Muscle of back (tissue), 11 donors: ENCODE results near the gene NDUFAF8. TPM values are rescaled to one million over a fixed set of nuclear protein-coding genes. Genes with fewer than 3 reads are reported as not detected.

ENCODE experiments used
- DNase-seq, 3 donors: peaks; one replicate each; pipeline versions ENCODE4 v3.0.0 to v3.0.0-alpha.2; 2013
- polyA plus RNA-seq, 10 donors: library from polyadenylated mRNA; unstranded; fragments of 120-200 nt; gene quantifications; one replicate each; pipeline ENCODE4 v1.2.1, GENCODE V29; 2013; ENCODE audit not compliant: insufficient read length in 10 of 10

NDUFAF8 gene
- polyA plus RNA-seq, 10 donors, result 33.4 to 52.8 (median 42.1) TPM

DNA sequence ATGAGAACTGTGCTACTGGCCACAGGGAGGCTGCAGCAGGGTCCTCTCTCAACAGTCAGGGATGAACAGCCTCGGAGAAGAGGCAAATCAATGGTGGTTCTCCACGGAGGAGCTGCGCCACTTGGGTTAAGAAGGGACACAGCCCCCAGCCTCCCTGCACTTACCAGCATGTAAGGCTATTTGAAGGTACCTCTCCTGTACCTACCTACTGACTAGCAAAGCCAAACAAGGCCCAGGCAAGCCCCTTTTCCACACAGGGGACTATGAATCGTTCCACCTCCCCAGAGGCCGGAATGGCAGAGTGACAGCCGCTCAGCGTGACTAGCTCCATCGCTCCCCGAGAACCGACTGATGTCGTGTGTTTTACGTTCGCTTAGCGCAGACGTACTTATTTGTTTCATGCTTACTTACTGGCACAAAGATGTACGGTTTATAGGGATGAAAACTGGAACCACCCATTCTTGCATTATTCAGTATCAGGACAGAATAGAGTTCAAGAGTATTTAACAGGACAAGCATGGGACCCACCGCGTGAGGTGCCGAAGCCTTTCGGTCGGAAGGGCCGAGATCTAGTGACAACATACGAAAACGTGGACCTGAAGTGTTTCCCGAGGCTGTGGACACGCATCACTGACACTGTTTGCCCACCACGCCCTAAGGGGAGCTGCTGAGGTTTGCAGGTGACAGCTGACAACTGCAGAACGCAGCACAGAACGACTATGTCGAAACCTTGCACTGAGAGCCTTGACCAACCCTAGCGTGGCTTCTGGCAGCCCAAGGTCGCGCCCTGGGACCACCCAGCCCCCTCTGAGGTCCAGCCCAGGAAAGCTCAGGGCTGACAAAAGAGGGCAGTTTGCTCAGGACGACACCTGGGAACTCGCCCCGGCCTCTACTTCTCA lies 1.3 kb upstream of the NDUFAF8 start:
- no peak for DNase-seq

DNA sequence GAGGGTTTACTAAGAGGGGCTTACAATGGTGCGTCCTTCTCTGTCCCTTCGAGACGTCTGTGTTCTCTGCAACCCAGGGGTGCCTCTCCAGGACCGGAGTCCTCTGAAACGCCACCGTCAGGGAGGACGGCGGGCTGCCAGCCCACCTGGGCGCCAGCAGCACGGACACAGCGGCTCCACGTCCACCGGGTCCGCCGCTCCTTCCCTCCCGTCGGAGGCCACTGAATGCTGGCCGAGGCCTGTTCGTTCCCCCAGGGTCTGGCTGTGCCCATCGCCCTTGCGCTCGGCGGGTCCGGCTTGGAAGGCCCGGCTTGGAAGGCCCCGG lies 666 bp upstream of the NDUFAF8 start:
- DNase-seq, result no peak

DNA sequence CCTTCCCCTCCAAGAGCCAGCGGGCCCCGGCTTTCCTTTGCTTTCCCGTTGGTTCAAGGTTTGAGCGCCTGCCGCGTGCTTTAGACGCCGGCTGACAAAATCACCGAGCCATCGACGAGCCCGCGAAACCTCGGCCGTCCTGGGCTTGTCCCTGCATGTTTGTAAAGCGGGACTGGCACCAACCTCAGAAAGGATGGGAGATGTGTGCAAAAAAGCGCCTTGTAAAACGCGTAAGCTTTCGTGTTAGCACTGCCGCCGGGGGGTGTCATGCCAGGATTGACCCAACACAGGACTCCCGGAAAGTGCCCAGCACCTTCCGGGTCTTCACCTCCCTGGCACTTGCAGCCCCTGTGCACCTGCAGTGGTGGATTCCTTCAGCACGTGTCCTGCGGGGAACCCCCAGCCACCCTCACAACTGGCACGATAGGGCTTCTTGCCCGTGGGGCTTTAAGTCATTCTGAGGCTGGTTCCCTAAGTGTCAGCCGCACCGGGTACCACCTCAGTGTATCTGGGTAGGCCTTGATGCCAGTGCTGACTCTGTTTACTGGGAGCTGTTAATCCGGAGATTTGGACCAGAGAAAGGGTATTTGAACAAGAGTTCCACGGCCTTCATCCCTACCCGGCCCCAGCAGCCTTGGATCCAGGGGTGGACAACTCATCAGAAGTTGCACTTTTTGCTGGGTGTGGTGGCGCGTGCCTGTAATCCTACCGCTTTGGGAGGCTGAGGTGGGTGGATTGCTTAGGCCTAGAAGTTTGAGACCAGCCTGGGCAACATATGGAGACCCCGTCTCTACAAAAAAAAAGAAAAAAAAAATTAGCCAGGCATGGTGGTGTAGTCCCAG lies 817 bp downstream of the NDUFAF8 start:
- DNase-seq, result peak in 1 of 3 donors; percentile 48

DNA sequence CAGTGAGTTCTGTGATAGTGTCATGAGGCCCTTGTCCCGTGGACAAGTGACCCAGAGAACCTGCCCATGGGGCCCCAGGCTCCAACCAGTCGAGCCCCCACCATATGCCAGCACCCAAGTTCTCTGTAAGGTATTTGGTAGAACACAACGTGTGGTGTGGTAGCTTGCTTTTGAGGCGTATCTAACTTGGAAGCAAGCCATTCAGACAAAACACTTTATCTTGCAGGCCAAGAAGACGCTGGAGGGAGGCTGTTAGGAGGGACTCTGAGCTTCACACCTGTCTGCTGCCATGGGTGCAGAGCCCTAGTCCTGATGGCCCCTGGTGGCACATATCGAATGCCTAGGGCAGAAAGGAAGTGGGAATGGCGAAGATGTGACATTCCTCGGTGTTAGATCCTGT lies 1.6 kb downstream of the NDUFAF8 start:
- no peak for DNase-seq

DNA sequence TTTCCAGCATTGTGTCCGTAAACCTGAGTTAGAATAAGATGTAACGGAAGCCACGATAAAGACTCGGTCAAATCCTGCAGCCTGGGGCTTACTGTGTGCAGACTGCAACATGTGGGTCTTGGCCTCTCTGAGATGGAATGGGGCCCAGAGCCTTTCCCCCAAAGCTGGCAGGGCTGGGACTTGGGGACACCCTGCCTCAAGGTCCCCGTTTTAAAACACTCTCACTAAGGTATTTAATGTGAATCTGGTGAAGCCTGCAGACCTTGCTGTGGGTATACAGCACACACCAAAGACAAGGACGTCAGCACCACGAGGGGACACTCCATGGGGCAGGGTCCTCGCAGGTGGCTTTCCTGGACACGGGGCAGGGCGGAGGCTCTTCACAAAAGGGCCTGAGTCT lies 2.1 kb downstream of the NDUFAF8 start:
- DNase-seq, result no peak

DNA sequence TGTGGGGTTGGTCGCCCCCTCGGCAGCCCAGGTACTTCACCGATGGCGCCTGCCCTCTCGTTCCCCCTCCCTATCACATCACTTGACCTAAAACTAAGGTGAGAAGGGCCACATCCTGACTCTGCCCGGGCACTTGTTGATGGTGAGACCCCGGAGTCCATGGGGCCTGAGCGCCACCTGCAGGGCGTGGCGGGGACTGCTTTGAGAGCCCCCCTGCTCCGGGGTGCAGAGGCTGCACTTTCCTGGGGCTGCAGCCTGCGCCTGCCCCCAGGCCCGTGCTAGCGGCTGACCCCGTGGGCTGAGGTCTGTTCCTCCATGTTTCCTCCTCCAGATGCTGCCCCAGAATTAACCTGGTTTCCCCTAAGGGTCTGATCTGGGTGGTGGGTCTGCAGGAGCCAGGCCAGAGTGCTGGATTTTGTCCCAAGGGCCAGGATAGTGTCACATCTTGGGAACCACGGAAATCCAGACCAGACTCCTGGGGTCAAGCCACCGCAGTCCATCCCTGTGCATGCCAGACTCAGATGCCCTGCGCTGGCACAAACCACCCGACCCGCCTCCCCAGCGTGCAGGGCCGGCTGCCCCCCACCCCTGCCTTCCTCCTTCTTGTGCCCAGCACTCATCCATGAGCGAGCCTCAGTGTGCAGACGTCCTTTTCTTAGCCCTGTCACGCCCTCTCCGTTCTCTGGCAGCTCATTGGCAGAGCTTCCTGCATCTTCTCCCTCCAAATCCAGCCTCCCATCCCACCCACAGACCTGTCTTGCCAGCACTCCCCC lies 2.7 kb downstream of the NDUFAF8 start:
- peak in 1 of 3 donors; percentile 67 for DNase-seq

DNA sequence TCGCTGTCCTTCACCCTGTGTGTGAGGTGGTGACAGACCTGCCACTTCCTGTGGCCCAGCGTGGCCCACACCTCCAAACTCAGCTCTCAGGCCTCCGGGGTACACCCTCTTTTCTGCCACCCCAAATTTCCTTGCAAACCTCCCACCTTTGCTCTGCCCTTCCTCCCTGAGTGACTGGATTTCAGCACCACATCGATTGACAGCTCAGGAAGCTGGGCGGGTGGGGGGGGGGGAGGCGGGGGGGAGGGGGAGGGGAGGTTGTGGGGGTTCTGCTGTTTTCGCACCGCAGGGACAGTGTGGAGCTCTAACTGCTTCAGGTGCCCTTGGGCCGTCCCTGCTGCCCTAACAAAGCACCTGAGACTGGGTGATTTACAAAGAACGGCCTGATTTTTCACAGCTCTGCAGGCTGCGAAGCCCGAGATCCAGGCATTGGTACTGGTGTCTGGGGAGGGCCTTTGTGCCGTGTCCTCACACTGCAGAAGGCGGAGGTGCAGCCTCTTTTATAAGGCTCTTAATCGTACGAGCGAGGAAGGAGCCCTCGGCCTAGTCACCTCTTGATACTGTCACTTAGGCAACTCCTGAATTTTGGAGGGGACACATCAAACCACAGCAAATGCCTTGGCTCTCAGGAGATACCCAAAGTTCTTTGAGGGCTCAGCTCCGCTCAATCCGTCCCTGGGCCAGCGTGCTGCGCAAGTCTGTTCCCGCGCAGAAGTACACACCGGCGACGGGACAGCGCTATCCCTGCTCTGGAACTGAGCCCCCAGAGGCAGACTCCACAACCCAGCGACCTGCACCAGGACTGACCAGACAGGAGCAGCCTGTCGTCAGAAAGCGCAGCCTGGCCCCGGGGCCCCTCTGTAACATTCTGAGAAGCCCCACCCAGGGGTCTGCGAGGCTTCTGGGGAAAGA lies 3.6 kb downstream of the NDUFAF8 start:
- no peak for DNase-seq

DNA sequence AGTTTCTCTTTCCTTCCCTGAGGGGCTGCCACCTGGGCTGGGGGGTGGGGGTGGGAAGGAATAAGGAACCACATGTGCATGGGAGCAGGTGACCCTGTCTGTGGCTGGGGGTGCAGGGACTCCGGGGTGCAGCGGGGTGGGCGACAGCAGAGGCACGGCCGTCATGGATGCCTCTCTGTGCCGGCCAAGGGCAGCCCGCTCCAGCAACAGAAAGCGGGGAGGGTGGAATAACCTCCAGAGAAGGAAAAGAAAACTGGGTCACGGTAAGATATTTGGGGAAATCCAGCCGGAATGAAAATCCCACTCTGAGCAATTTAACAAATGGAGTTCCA lies 4.2 kb downstream of the NDUFAF8 start:
- no peak for DNase-seq

DNA sequence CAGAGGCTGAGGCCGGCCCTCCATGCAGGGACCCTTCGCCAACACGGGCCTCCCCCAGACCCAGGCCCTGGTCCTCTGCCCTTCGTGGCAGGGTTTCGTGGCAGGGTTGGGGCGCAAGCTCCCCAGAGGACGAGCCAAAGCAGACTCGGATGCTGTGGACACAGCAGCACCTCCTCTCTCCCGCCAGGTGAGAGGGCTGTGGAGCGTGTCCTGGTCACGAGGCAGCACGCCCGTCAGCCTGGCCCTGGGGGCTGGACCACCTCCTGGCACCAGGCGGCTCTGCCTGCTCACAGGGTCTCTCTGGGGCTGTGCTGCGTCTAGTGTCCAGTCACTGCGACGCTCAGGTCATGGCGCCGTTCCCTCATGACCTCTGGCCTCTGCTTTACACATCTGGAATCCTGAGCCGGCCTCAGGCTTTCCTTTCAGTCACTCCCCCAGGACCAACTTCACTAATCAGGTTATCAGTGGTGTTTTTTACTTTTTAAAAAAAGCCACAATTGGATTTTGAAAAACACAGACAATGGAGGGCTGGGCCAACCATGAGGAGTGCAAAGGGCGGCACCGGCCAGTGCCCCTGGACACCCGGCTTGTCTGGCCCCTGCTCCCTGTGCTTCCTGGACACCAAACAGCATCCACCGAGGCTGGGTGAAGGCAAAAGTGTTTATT lies 5.4 kb downstream of the NDUFAF8 start:
- DNase-seq, result no peak

DNA sequence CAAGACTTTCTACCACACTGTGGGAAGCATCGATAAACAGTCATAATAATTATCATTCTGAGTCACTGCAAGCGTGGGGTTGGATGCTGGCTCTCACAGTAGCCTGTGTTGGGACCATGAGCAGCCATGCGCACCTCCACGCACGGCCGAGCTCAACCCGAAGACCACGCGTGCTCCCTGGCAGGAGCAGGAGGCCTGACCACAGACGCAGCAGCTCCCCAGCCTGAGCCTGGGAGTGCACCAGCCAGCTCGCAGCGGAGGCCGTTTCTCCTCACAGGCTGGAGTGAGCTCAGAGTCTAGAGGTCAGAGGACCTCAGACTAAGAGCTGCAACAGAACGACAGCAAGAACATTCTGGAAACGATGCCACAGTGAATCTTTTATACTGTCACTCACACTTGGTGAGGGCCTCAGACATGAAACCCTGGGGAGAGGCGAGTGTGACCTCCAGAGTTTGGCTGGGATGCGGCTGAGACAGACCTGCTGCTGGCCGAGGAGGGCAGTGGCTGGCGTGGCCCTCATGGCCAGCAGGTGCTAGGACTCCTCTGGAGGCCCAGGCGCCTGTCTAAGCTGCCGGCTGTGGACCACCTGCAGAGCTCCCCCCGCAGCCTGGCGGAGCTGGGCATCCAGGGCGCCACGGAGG lies 6.0 kb downstream of the NDUFAF8 start:
- DNase-seq, result no peak

DNA sequence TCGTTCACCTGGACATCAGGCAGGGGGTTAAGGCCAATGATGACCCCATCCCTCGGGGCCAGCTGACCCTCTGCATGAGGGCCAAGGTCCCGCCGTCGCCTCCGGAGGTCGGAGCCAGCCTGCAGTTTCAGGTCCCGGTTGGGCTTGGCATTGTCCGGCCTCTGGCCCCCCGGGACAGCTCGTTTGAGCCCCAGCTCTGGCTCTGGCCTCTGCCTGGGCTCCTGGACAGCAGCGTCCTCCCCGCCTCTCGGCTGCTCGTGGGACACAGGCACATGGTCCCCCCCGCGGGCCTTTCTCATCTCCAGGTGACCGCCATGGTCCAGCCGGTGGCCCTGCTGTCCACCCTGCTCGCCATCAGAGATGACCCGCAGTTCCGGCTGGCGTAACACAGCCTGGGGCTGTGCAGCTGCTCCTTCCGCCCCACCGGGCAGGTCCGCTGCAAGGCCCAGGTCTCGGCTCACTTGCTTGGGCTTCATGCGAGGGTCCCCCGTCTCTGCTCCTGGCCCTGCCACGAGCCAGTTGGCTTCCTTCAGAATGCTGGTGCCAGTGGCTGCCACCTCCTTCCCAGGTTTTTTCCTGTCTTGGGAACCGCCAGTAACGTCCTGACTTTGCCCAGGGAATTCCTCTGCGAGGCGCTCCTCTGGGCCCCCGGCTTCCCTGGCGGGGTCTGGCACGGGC lies 6.7 kb downstream of the NDUFAF8 start:
- no peak for DNase-seq

DNA sequence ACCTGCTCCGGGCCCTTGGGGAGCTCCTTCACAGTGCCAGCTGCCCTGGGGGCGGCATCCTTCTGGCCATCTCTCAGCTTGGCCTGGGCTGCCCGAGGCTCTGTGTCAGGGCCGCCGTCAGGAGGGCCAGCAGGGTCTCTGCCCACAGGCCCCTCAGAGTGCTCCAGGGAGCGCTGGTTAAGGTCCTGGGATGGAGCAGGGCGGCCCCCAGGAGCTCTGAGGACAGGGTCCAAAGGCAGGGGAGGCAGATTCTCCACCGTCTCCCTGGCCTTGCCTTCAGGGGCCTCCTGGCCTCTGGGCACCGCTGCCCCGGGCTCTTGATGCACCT lies 7.2 kb downstream of the NDUFAF8 start:
- DNase-seq, result no peak

DNA sequence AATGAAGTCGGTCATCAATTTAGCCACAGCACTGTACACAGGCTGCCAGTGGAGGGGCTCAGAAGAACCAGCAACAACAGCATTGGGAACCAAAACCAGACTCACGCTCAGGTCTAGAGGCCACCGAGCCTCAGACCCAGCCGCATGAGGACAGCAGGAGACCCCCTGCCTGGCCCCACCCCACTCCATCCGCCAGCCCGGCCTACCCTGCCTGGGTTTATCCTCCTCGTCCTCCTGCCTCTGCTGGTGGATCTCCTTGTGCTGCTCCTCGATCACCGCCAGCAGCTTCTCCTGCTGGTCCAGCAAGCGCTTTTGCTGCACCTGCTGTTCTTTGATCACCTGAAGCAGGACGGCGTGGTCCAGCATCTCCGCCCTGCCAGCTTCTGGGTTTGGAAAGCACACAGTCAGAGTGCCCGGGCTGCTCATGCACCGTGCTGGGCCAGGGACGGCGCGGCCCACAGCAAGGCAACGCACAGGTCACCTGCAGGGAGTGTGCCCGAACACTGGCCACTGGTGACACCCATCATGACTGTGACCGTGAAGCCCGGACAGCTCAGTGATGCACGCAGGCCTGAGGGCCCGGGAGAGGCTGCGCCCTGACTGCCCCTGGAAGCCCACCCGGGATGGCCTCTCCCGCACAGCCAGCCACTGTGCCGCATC lies 7.7 kb downstream of the NDUFAF8 start:
- DNase-seq, result no peak

DNA sequence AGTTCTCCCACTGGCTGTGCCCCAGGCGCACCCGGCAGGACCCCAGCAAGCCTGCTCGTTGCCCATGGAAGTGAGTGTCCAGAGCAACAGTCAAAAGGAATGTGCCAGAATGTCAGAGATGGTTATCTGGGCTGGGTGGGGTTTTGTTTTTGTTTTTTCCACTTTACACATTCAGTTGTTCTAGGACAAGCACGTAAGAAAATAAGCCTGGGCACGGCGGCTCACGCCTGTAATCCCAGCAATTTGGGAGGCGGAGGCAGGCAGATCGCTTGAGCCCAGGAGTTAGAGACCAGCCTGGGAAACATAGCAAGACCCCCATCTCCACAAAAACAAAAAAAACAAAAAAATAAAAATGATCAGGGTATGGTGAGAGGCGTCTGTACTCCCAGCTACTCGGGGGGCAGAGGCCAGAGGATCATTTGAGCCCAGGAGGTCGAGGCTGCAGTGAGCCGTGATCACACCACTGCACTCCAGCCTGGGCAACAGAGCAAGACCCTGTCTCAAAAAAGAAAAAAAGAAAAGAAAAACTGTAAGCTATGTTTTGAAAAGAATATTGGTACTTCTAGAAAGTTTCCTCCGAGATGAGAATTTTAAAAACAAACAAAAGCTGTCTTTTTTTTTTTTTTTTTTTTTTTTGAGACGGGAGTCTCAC lies 8.3 kb downstream of the NDUFAF8 start:
- DNase-seq, result no peak

DNA sequence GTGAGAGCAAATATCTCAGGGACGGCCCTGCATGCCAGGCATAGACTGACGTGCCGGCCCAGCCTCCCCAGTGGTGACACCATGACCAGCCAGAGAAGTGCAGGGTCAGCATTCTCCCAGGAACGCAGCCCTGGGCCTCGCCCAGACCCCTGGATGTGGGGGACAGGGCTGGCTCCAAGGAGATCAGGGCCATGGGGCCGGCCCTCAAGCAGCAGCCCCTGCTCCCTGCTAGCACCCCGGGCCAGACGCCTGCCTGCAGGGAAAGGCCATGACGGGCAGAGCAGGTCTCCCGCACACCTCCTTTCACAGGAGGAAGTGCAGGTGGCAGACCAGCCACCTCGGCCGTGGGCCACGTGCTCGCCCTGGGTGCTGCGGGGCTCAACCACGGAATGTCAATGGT lies 9.5 kb downstream of the NDUFAF8 start:
- DNase-seq, result no peak

DNA sequence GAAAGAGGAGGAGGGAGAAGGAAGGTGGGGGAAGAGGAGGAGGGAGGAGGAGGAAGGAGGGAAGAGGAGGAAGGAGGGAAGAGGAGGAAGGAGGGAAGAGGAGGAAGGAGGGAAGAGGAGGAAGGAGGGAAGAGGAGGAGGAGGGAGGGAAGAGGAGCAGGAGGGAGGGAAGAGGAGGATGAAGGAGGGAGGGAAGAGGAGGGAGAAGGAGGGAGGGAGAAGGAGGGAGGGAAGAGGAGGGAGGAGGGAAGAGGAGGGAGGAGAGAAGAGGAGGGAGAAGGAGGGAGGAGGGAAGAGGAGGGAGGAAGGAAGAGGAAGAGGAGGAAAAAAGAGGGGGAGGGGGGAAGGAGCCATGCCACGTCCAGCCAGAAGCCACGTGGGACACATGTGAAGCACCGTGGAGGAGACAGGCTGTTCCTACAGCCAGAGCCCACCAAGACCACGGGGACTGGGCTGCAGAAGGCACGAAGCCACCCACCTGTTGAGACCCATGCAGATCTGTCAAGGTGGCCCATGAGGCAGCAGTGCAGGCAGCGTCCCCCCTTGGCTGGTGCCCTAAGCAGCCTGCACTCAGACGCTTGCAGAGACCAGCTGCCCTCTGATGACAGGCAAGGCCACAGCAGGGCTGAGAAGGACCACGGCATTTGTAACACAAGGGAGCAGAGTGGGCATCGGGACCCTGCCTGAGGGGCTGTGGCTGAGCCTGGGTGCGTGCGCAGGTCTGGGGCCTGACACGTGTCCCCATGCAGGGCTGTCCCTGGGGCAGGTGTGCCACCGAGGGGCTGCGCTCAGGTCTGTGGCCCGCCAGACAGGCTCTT lies 10.3 kb downstream of the NDUFAF8 start:
- no peak for DNase-seq

DNA sequence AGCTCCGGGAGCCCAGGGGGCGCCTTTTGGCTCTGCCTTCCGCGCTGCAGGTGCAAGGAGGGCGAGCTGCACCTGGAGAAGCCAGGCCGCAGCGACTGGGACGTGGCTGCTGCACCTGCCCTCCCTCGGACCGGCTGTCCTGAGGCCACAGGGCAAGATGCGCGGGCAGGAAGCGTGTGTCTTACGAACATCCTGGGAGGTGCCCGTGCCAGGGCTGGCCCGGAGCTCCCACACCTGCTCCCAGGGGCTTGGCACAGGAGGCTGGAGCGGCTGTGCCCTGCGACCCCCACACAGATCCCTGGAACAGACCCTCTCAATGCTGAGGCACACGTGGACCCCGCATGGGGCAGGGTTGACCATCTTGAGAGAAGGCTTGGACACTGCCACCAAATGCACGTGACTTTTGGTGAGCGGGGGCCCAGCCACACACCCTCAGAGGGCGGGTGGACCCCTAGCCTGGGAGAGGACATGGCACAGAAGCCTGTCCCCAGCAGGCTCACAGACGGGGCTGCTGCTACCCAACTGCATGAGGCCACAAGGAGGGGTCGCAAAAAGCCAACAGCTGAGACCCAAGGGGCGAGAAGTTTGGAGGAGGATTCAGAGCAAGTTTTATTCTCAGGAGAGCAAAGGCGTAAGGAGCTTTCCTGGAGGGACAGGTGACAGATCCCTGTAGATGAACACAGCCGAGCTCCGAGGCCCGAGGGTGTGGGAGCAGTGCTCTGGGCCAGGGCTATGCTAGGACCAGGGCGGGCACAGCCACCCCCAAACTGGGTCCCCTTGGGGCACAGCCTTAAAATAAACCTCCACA lies 11.4 kb downstream of the NDUFAF8 start:
- DNase-seq, result no peak
